CD4-positive, alpha-beta T cell treated with Interleukin-15 for 4 hours (primary cell): ENCODE results near the gene MYL12A.

Source experiments
- DNase-seq: peaks from one replicate; pipeline ENCODE4 v3.0.0-alpha.2; 2020; ENCODE audit warnings: low spot score

The MYL12A gene

GRCh38 chr18:3225588-3225987 is 22.0 kb upstream of the MYL12A start:
- no peak for DNase-seq

DNA sequence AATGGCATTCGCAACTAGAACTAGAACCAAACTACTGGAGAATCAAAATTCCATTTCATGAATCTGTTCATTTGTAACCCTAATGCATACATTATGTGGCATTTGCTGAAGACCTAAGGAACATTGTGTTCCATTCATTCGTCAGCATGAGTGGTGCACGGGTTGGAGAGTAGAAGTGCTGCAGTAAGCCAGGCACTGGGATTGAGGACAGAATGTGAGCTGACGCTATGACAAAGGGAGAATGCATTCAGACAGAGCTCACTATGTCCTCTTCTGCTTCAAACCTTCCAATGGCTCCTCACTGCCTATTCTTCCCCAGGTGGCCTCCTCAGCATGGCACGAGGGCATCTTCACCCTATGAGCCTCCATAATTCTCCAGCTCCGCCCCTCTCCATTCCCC is 21.6 kb upstream of the MYL12A start:
- no peak for DNase-seq

DNA sequence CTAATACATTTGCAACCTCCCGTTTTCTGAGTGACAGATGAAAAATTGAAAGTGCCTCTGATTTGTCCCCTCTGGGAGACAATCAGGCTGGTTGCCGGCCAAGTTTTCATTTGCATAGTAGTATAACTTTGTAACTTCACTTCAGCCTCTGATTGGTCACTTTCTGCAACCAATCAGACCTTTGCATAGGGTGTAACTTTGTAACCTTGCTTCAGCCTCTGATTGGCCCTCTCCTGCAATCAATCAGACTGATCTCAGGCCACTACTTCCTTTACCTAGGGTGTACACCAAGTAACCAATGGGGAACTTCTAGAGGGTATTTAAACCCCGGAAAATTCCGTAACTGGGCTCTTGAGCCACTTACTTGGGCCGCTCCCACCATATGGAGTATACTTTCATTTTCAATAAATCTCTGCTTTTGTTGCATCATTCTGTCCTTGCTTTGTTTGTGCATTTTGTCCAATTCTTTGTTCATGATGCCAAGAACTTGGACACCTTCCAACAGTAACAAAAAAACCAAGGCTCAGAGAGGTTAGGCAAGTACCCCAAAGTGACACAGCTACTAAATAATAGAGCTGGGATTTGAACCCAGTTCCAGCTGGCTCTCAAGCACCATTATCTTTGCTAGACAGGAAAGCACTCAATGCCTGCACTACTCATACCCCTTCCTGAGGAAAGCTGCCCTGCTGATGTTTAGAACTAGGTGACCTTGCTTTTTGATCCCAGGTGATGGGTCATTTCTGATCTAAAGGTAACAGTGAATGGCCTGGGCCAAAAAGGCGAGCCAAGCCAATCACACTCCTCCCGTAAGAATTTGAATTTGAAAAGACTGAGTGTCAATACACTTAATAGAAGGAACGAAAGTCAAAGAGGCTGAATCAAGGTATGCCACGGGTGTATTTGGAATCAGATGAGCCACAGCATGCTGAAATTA is 16.9 kb upstream of the MYL12A start:
- no peak for DNase-seq

DNA sequence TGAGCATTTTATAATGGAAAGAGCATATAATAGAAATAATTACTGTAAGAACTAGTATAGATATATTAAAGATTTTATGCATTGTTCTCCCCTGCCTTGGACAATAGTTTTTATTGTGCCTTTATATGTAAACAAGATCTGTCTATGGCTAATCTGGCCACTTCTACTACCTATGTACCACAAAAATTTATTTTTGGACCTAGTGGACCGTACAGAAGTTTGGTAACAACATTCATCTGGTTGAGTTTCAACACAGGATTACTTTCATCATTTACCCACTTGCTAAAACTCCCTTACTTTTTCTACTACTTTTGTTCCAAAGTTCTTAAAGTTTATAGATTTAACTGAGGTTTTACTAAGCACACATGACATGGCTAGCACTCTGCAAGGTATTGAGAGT is 14.6 kb upstream of the MYL12A start:
- no peak for DNase-seq

DNA sequence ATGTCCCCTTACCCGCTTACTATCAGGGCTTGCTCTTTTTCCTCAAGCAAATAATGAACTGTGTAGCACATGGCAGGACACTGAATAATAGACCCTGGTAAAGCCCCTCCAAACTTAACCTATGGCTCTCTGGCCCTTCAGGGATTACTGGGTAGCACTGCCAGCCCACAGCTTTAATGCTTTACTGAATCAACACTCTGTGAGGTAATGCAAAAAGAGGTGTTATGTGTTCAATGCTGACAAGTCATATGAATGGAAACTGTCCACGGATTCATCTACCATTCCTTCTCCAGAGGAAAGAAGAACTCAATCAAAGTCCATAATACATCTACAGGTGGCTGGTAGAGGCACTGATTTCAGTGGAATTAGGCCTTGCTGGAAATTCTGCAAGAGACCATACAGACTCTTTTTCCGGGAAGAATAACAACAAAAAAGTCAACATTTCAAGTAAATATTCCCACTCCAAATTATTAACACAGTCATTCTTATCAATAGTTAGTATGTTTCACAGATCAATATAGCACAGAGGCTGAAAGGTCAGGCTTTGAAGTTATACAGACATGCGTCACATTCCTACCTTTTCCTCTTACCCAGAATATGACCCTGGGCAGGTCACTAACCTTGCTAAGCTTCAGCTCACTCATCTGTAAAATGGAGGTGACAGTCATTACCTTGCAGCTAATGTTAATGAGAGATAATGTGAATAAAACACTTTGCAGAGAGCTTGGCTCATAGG is 14.0 kb upstream of the MYL12A start:
- no peak for DNase-seq

DNA sequence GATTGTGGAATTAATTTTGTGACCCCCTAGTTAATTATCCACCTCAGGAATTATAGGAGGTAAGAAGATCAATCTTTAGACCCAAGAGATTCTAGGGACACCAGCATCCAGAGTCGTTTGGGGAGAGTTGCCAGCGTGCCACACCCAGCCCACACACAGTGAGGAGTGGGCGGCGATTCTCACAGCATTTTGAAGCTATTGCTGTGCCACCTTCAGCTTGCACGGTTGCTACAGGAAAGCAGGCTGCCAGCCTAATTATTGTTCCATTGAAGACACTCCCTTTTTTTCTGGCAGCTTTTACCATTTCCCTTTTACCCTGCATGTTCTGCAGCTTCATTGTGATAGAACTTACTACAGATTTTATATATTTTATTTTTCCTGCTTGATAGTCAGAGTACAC is 13.1 kb upstream of the MYL12A start:
- no peak for DNase-seq

DNA sequence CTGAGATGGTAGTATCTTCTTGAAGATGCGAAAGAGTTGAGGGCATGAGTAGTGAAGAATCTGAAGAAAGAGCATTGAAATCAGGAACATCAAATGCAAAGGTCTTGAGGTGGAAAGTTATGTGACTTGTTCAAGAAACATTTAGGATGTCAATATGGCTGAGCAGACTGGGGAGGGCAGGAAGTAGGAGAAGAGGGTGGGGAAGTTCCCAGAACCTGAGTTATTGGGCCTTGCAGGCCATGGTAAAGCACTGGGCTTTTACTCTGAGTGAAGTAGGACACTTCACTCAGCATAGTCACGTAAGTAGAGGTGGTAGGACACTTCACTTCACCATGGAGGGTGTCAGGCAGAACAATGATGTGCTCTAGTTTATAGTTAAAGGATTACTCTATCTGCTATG is 11.8 kb upstream of the MYL12A start:
- no peak for DNase-seq

DNA sequence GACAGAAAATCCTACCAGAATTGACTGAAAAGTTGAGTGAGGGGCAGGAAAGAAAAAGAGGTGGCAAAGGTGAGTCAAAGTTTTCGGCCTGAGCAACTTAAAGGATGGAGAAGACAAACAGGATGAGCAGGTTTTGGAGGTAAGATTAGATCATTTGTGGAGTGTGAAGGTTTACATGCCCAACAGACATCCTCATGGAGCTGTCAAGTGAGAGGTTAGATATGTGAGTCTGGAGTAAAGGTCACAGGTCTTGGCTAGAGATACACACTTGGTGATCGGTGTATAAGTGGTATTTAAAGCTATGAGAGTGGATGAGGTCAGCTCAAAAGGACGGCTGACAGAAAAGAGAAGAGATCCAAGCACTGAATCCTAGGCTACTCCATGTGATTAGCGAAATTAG is 11.1 kb upstream of the MYL12A start:
- DNase-seq = no peak

DNA sequence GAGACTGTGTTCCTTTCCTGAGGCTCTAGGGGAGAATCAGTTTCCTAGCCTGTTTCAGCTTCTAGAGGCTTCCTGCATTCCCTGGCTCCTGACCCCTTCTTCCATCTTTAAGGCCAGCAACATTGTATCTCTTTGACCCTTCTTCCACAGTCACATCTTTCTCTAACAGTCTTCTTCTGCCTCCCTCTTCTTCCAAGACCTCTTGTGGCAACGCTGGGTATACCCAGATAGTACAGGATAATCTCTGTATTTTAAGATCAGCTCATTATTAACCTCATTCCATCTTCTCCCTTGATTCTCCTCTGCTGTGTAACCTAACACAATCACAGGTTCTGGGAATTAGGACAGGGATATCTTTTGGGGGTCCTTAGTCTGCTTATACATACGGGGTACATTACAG is 8.9 kb upstream of the MYL12A start:
- DNase-seq = no peak

DNA sequence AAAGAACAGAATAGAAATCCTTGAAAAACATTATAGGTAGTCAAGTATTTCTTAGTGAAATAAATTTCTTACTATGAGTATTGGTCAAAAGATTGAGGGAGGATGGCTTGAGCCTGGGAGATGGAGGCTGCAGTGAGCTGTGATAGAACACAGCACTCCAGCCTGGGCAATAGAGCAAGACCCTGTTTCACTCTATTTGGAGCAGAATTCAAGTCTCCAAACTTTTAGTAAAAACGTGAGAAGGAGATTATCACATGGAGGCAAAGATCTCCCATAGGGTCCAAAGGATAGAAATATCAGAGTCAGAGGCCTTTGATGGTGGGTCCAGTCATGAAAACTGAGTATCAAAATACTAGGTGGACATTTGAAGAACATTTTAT is 2.4 kb upstream of the MYL12A start:
- no peak for DNase-seq

GRCh38 chr18:3245853-3246634 is 1.6 kb upstream of the MYL12A start:
- peak; percentile 80 for DNase-seq

- no peak for DNase-seq
Measured at GRCh38 chr18:3246635-3247239, 864 bp upstream of the MYL12A start.

- no peak for DNase-seq
Measured at GRCh38 chr18:3248062-3248657, 559 bp downstream of the MYL12A start.

- DNase-seq = peak; percentile 77
Measured at GRCh38 chr18:3248658-3249359, 1.2 kb downstream of the MYL12A start.

DNA sequence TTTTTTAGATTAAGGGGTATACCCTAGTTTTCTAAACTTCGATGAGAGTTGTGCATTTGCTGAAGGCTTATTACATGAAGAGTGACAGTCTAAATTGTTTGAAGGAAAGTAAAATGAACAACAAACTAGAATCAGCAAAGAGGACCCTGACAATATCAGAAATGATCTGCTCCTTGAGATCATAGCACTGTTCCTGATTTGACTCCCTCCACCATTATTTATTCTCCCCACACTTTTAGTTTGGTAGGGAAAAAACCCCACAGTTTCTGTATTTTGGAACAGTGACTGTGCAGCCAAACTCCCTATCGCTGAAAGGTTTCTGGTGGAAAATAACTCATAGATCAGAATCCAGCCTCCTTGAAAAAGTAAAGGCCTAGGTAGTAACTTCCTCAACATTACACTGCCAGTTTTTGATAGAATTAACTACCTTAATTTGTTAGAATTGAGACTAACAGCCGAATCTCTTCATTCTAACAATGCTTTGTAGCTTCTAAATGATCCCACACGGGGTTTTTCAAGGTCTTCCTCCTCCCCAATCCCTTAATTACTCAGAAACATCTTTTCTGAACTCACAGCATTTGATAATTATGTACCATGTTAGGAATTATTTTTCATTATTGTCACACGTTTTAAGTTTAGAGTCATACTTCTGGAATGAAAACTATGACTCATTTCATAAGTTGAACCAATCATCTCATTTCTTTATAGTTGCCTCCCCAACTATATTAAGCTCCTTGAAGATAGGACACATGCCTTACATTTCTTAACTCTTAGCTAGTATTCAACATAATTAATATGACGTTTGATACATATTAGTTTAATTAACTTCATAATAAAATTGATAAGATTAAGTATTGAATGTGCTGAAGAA is 2.9 kb downstream of the MYL12A start:
- peak; percentile 45 for DNase-seq

DNA sequence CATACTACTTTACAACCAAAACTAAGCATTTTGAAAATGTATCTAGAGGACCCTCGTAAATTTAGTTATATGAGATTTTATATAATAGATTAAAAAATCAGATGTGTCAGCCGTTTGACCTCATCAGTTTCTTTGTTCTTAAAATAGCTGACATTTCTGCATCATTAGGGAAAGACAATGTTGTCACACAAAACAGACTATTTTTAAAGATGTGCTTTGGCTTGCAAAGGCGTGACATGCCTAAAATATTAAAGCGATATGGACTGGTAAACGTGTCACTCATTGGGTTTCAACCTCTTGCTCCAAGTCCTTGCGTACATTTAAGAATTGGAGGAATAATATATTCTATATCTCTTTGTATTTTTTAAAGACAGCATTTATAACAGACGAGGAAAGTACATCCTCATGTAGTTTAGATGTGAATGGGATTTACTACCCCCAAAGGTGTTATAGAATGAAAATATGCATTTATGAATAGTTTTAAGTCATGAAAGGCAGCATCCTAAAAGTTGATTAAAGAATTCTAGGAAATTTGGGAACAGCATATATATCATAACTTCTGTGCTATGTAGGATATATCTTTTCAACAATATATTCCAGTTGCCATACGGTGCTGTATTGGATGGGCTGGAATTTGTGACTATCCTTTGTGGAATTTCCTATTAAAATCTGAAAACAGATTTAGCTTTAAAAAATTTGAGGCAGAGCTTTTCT is 3.8 kb downstream of the MYL12A start:
- no peak for DNase-seq

GRCh38 chr18:3251963-3252277 is 4.3 kb downstream of the MYL12A start:
- no peak for DNase-seq

DNA sequence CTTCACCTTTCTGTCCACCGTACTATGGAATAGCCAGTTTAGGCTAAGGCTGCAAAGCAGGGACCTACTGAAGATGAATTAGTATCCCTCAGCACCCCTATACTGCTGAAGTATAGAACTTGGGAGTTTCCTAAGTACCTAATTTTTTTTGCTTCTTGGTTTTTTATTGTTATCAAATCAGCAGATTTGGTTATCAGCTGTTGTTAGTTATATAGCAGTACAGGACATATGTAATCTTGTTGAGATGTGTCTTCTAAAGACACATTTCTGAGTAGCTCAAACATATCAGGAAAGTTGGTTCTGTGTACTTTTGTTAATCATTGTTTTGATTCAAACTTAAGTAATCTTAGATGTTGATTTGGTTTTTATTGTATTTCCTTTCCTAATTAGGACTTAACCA is 5.2 kb downstream of the MYL12A start:
- DNase-seq = no peak

- no peak for DNase-seq
Measured at GRCh38 chr18:3254725-3255124, 7.1 kb downstream of the MYL12A start.
